GM19035 (cell line): ENCODE data around the gene TICAM1.
"Not testable (repeated sequence)": the region's sequence is repeated elsewhere in the genome, so short reads cannot be mapped to it uniquely, and the experiment has no call there.

Experiments used
- ATAC-seq: cut with Tn5 transposase; IDR thresholded peaks from one replicate; pipeline ENCODE4 v1.9.1; 2021; ENCODE audit not compliant: unreplicated experiment

TICAM1 gene

GRCh38 chr19:4845975-4846374, 14.5 kb upstream of the TICAM1 start:
- not testable (repeated sequence) for ATAC-seq

- ATAC-seq, result no peak
Observed at GRCh38 chr19:4844348-4845179, 13.1 kb upstream of the TICAM1 start.

GRCh38 chr19:4843647-4843965, 12.1 kb upstream of the TICAM1 start:
- no peak for ATAC-seq

- ATAC-seq, result no peak
Observed at GRCh38 chr19:4839192-4839591, 7.7 kb upstream of the TICAM1 start.

- ATAC-seq, result no peak
Observed at GRCh38 chr19:4832776-4833175, 1.3 kb upstream of the TICAM1 start.

- not testable (repeated sequence) for ATAC-seq
Observed at GRCh38 chr19:4831979-4832340, 448 bp upstream of the TICAM1 start.

- no peak for ATAC-seq
Observed at GRCh38 chr19:4830768-4831265, 695 bp downstream of the TICAM1 start.

- ATAC-seq, result no peak
Observed at GRCh38 chr19:4830332-4830731, 1.2 kb downstream of the TICAM1 start.

GRCh38 chr19:4829001-4829712, 2.4 kb downstream of the TICAM1 start:
- ATAC-seq, result no peak

- no peak for ATAC-seq
Observed at GRCh38 chr19:4823577-4823976, 7.9 kb downstream of the TICAM1 start.

- ATAC-seq, result not testable (repeated sequence)
Observed at GRCh38 chr19:4822354-4822753, 9.2 kb downstream of the TICAM1 start.

GRCh38 chr19:4821265-4821664, 10.2 kb downstream of the TICAM1 start:
- ATAC-seq, result no peak

GRCh38 chr19:4817467-4818277, 13.8 kb downstream of the TICAM1 start:
- ATAC-seq, result no peak

GRCh38 chr19:4816950-4817278, 14.6 kb downstream of the TICAM1 start:
- ATAC-seq, result no peak

GRCh38 chr19:4816202-4816949, 15.1 kb downstream of the TICAM1 start:
- ATAC-seq, result no peak

GRCh38 chr19:4815426-4816201, 15.9 kb downstream of the TICAM1 start:
- no peak for ATAC-seq

- no peak for ATAC-seq
Observed at GRCh38 chr19:4814625-4815425, 16.7 kb downstream of the TICAM1 start.

GRCh38 chr19:4811328-4812131, 20.0 kb downstream of the TICAM1 start:
- no peak for ATAC-seq

GRCh38 chr19:4807188-4807587, 24.3 kb downstream of the TICAM1 start:
- ATAC-seq, result no peak
